HG02623 (cell line): ENCODE measurements around the gene GSKIP.

Source experiments
- ATAC-seq: cut with Tn5 transposase; IDR thresholded peaks from one replicate; pipeline ENCODE4 v1.9.1; 2021; ENCODE audit warnings: moderate library complexity; ENCODE audit not compliant: unreplicated experiment

GSKIP gene

GRCh38 chr14:96416292-96416691 lies 53.0 kb downstream of the GSKIP start:
- no peak for ATAC-seq

GRCh38 chr14:96417254-96417653 lies 53.9 kb downstream of the GSKIP start:
- no peak for ATAC-seq

- ATAC-seq, result no peak
Observed at GRCh38 chr14:96418075-96418474, 54.7 kb downstream of the GSKIP start.

- ATAC-seq, result no peak
Observed at GRCh38 chr14:96421236-96421635, 57.9 kb downstream of the GSKIP start.

GRCh38 chr14:96422992-96423391 lies 59.7 kb downstream of the GSKIP start:
- no peak for ATAC-seq

GRCh38 chr14:96423446-96424108 lies 60.3 kb downstream of the GSKIP start:
- ATAC-seq, result no peak

- ATAC-seq, result peak; percentile 79
Observed at GRCh38 chr14:96424109-96424989, 61.0 kb downstream of the GSKIP start.

- no peak for ATAC-seq
Observed at GRCh38 chr14:96434040-96434439, 70.7 kb downstream of the GSKIP start.
